ENCODE data around the gene LOXL4. TPM values are rescaled to one million over a fixed set of nuclear protein-coding genes. Genes with fewer than 3 reads are reported as not detected.

LOXL4 gene
- total and polyA plus RNA-seq, 9 donors, result 5.1 to 32.9 (median 8.2) TPM

DNA sequence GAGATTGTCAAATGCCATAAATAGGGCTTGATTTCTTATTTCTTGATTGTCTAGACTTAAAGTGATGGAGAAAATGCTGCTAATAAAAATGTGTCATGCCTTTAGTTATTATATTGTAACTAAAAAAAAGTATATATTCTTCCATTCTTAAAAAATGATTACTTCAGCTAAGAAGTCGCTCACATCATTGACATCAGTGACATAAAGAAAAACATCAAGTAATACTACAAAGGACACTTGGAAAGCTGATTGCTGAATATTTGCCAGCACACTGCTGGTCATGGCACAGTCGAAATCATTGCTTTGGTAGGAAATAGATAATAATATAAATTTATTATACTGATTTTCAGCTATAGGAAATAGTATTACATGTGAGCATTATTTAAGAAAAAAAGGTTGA, 62.6 kb downstream of the LOXL4 start:
- no peaks in the 10 kb centered on the region for H3K36me3 ChIP-seq
- intact Hi-C loops (cut with DNase I), result no loop called here
- no peak overlapping the region for H3K4me3 ChIP-seq
- no peak overlapping the region for H3K27ac ChIP-seq
- WGBS, 3 donors, result 89 to 92% (median 91%) methylated on average over 2 of the region's 2 CpGs
- DNase-seq, result no peak
- H3K27me3 ChIP-seq, result no peaks in the 10 kb centered on the region
- no peaks in the 10 kb centered on the region for H3K9me3 ChIP-seq
- H3K4me1 ChIP-seq (ENCODE audit: insufficient read depth), result no peaks in the 10 kb centered on the region
- TF ChIP-seq EP300 (IDR thresholded peaks at IDR 0.05) (no peak), POLR2A (IDR thresholded peaks at IDR 0.05) (no peak)
- TF ChIP-seq, protein P1, sequence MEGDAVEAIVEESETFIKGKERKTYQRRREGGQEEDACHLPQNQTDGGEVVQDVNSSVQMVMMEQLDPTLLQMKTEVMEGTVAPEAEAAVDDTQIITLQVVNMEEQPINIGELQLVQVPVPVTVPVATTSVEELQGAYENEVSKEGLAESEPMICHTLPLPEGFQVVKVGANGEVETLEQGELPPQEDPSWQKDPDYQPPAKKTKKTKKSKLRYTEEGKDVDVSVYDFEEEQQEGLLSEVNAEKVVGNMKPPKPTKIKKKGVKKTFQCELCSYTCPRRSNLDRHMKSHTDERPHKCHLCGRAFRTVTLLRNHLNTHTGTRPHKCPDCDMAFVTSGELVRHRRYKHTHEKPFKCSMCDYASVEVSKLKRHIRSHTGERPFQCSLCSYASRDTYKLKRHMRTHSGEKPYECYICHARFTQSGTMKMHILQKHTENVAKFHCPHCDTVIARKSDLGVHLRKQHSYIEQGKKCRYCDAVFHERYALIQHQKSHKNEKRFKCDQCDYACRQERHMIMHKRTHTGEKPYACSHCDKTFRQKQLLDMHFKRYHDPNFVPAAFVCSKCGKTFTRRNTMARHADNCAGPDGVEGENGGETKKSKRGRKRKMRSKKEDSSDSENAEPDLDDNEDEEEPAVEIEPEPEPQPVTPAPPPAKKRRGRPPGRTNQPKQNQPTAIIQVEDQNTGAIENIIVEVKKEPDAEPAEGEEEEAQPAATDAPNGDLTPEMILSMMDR (IDR thresholded peaks at IDR 0.05), result no peak

DNA sequence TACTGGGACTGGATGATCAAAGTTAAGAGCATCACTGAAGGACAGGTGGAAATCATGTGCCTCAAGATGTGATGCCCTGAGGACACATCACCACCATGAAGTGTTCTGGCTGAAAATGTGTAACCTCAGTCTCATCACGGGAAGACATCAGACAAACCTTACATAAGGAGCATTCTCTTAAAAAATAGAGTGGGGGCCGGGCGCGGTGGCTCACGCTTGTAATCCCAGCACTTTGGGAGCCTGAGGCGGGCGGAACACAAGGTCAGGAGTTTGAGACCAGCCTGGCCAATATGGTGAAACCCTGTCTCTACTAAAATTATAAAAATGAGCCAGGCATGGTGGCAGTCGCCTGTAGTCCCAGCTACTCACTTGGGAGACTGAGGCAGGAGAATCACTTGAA, 65.6 kb downstream of the LOXL4 start:
- Histone ChIP-seq H3K9me3 (no peaks in the 10 kb centered on the region), H3K4me1 (ENCODE audit: insufficient read depth) (no peaks in the 10 kb centered on the region), H3K36me3 (no peaks in the 10 kb centered on the region), H3K4me3 (no peak overlapping the region), H3K27ac (no peak overlapping the region), H3K27me3 (no peaks in the 10 kb centered on the region)
- no peak for TF ChIP-seq POLR2A (IDR thresholded peaks at IDR 0.05)
- TF ChIP-seq, protein P1 (IDR thresholded peaks at IDR 0.05), result no peak
- DNase-seq, result no peak
- intact Hi-C loops (cut with DNase I), result no loop called here
- WGBS, 3 donors, result 90 to 99% (median 91%) methylated on average over 8 of the region's 8 CpGs

DNA sequence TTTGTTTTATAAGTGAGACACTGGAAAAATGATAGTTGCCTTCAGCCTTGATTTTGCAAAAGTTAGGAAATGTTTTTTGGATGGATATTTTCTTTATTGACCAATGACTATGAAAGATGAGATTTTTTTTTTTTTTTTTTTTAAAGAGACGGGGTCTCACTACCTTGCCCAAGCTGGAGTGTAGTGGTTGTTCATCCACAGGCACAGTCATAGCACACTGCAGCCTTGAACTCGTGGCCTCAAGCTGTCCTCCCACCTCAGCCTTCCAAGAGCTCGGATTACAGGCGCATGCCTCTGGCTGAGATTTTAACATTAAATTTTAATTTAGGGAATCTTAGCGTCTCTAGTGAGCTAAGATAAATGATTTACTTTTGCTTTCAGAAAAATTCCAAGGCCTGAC, 66.2 kb downstream of the LOXL4 start:
- H3K4me1 ChIP-seq (ENCODE audit: insufficient read depth), result no peaks in the 10 kb centered on the region
- no peaks in the 10 kb centered on the region for H3K9me3 ChIP-seq
- H3K27me3 ChIP-seq, result no peaks in the 10 kb centered on the region
- H3K36me3 ChIP-seq, result no peaks in the 10 kb centered on the region
- H3K4me3 ChIP-seq, result no peak overlapping the region
- no peak overlapping the region for H3K27ac ChIP-seq
- intact Hi-C loops (cut with DNase I), result no loop called here
- TF ChIP-seq POLR2A (IDR thresholded peaks at IDR 0.05) (no peak), EP300 (IDR thresholded peaks at IDR 0.05) (no peak)
- TF ChIP-seq, protein P1 (IDR thresholded peaks at IDR 0.05), result no peak
- DNase-seq, result no peak
- WGBS, 3 donors, result 70 to 80% (median 71%) methylated on average over 5 of the region's 5 CpGs

Other genes with a start within 250 kb of the LOXL4 start
- gene CRTAC1, start 237.6 kb downstream of the LOXL4 start, total RNA-seq, result 10 to 100 TPM in 1 of 7 donors, 1 to 10 TPM in 3, under 1 TPM in 3; 0.33 to 19.5 (median 1.6) TPM
- 1 to 10 TPM in 1 of 2 donors, under 1 TPM in 1; 0.13 to 3.2 TPM for gene CRTAC1, start 237.6 kb downstream of the LOXL4 start, polyA plus RNA-seq
- 10 to 100 TPM in 2 of 7 donors, 1 to 10 TPM in 5; 7.4 to 10.8 (median 9.3) TPM for gene R3HCC1L, start 133.5 kb downstream of the LOXL4 start, total RNA-seq
- 1 to 10 TPM; 8.7 to 8.8 TPM for gene R3HCC1L, start 133.5 kb downstream of the LOXL4 start, polyA plus RNA-seq
- 10 to 100 TPM in 5 of 7 donors, 1 to 10 TPM in 2; 4.6 to 14.1 (median 10.3) TPM for gene PYROXD2, start 147.0 kb upstream of the LOXL4 start, total RNA-seq
- 1 to 10 TPM; 8.8 to 8.9 TPM for gene PYROXD2, start 147.0 kb upstream of the LOXL4 start, polyA plus RNA-seq
- 10 to 100 TPM; 32.1 to 56.8 (median 44.0) TPM for gene HPS1, start 178.7 kb upstream of the LOXL4 start, total RNA-seq
- 10 to 100 TPM; 33.0 to 36.3 TPM for gene HPS1, start 178.7 kb upstream of the LOXL4 start, polyA plus RNA-seq